ENCODE measurements around the gene POU2F1. TPM values are rescaled to one million over a fixed set of nuclear protein-coding genes. Genes with fewer than 3 reads are reported as not detected.

The POU2F1 gene
- polyA plus RNA-seq, 1 donor, result 6.1 TPM

GRCh38 chr1:167472752-167473521 is 252.3 kb downstream of the POU2F1 start:
- DNase-seq, result no peak

- no peak for DNase-seq
Observed at GRCh38 chr1:167473761-167474160, 253.1 kb downstream of the POU2F1 start.

- no peak for DNase-seq
Observed at GRCh38 chr1:167474191-167474641, 253.5 kb downstream of the POU2F1 start.

GRCh38 chr1:167476061-167476460 is 255.4 kb downstream of the POU2F1 start:
- no peak for DNase-seq

Other genes with a start within 250 kb of the POU2F1 start
- 3.8 TPM for gene ILDR2, start 245.3 kb upstream of the POU2F1 start, polyA plus RNA-seq (ENCODE audit: insufficient read length)
- 0.99 TPM for gene MAEL, start 231.6 kb upstream of the POU2F1 start, polyA plus RNA-seq (ENCODE audit: insufficient read length)
- gene GPA33, start 130.5 kb upstream of the POU2F1 start, polyA plus RNA-seq (ENCODE audit: insufficient read length), result 0.12 TPM
- gene STYXL2, start 126.8 kb upstream of the POU2F1 start, polyA plus RNA-seq (ENCODE audit: insufficient read length), result 138 TPM